Limb (tissue), 2 donors: ENCODE results near the gene GPHA2.

ENCODE experiments used
- DNase-seq, 2 donors: peaks; one replicate each; pipeline ENCODE4 v3.0.0-alpha.2; 2016; ENCODE audit errors: extremely low spot score in 2 of 2

The GPHA2 gene

GRCh38 chr11:64891215-64891848 is 44.4 kb downstream of the GPHA2 start:
- DNase-seq = no peak

GRCh38 chr11:64890522-64890939 is 45.2 kb downstream of the GPHA2 start:
- DNase-seq = no peak

- DNase-seq = no peak
Measured at GRCh38 chr11:64888729-64889511, 46.8 kb downstream of the GPHA2 start.

GRCh38 chr11:64888406-64888728 is 47.3 kb downstream of the GPHA2 start:
- DNase-seq = no peak

- peak; percentile 67 to 91 for DNase-seq
Measured at GRCh38 chr11:64887757-64888405, 47.8 kb downstream of the GPHA2 start.

GRCh38 chr11:64887234-64887756 is 48.4 kb downstream of the GPHA2 start:
- DNase-seq = no peak

- DNase-seq = no peak
Measured at GRCh38 chr11:64885367-64886286, 50.1 kb downstream of the GPHA2 start.
